Nephron progenitor cell (in vitro differentiated cells): Measurements from ENCODE around the gene MTR.

ENCODE experiments used
- DNase-seq: peaks from one replicate; pipeline ENCODE4 v3.0.0; 2021
- H3K27ac Mint-ChIP-seq: 2 replicates; pipeline ENCODE4 v1.8.0; 2021; ENCODE audit warnings: mild to moderate bottlenecking, moderate library complexity, mixed read lengths
- H3K27me3 Mint-ChIP-seq: 2 replicates; pipeline ENCODE4 v1.8.0; 2021; ENCODE audit warnings: mild to moderate bottlenecking, low read depth, mixed read lengths; ENCODE audit not compliant: poor library complexity
- H3K36me3 Mint-ChIP-seq: 2 replicates; pipeline ENCODE4 v1.8.0; 2021; ENCODE audit warnings: low read depth, mixed read lengths
- H3K4me1 Mint-ChIP-seq: 2 replicates; pipeline ENCODE4 v1.8.0; 2021; ENCODE audit warnings: mixed read lengths
- H3K4me3 Mint-ChIP-seq: 2 replicates; pipeline ENCODE4 v1.8.0; 2021; ENCODE audit warnings: mild to moderate bottlenecking, moderate library complexity, mixed read lengths
- H3K9me3 Mint-ChIP-seq: 2 replicates; pipeline ENCODE4 v1.8.0; 2021; ENCODE audit warnings: mild to moderate bottlenecking, moderate library complexity, mixed read lengths
- TF ChIP-seq, protein P1 (sequence below): fragments of 200-600 bp; sonication (generic); IDR thresholded peaks from 2 replicates; pipeline ENCODE4 v1.5.0; 2021; ENCODE audit warnings: antibody characterized with exemption

The MTR gene

DNA sequence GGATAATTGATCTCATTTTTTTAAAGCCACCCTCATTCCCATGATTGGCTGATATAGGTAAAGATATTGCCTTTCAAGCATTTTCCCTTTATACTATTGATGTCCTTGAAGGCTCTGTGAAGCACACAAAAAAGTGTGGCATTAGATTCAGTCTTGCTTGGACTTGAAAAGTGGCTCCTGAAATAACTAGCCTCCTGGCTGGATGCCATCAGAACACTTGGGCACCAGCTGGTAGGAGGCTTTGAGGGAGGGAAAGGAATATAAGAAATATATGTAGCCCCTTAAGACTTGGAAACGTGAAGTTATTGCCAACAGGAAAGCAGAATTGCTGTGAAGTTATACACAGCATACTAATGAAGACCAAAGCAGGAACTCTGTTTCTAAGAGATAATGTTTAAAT is 14.1 kb downstream of the MTR start:
- Mint-ChIP-seq H3K27ac (peak overlapping the region; percentile 43), H3K4me3 (no peak overlapping the region), H3K9me3 (no peaks in the 10 kb centered on the region), H3K4me1 (no peaks in the 10 kb centered on the region), H3K36me3 (peaks cover 62% of the 10 kb centered on the region), H3K27me3 (no peaks in the 10 kb centered on the region)
- DNase-seq, result no peak
- TF ChIP-seq, protein P1, sequence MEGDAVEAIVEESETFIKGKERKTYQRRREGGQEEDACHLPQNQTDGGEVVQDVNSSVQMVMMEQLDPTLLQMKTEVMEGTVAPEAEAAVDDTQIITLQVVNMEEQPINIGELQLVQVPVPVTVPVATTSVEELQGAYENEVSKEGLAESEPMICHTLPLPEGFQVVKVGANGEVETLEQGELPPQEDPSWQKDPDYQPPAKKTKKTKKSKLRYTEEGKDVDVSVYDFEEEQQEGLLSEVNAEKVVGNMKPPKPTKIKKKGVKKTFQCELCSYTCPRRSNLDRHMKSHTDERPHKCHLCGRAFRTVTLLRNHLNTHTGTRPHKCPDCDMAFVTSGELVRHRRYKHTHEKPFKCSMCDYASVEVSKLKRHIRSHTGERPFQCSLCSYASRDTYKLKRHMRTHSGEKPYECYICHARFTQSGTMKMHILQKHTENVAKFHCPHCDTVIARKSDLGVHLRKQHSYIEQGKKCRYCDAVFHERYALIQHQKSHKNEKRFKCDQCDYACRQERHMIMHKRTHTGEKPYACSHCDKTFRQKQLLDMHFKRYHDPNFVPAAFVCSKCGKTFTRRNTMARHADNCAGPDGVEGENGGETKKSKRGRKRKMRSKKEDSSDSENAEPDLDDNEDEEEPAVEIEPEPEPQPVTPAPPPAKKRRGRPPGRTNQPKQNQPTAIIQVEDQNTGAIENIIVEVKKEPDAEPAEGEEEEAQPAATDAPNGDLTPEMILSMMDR, result no peak

DNA sequence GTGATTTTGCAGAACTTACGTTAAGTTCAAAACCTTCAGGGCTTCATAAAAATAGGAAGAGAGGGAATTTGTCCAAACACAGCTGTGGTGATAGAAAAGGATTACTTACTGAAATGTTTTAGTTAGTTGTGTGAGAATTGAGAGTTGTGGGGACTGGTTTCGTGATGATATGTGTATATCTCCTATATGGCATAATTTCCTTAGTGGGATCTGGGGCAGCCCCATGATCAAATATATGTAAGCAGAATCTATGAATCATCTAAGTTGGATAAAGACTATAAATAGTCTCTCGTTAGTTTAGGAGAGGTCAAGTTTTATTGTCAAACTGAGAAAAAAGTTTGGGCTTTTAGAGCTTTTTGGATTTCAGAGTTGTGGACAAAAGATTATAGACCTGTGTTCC is 14.9 kb downstream of the MTR start:
- Mint-ChIP-seq H3K36me3 (peaks cover 56% of the 10 kb centered on the region), H3K4me3 (no peak overlapping the region), H3K4me1 (no peaks in the 10 kb centered on the region), H3K27ac (no peak overlapping the region), H3K9me3 (no peaks in the 10 kb centered on the region), H3K27me3 (no peaks in the 10 kb centered on the region)
- TF ChIP-seq, protein P1, result no peak
- no peak for DNase-seq

DNA sequence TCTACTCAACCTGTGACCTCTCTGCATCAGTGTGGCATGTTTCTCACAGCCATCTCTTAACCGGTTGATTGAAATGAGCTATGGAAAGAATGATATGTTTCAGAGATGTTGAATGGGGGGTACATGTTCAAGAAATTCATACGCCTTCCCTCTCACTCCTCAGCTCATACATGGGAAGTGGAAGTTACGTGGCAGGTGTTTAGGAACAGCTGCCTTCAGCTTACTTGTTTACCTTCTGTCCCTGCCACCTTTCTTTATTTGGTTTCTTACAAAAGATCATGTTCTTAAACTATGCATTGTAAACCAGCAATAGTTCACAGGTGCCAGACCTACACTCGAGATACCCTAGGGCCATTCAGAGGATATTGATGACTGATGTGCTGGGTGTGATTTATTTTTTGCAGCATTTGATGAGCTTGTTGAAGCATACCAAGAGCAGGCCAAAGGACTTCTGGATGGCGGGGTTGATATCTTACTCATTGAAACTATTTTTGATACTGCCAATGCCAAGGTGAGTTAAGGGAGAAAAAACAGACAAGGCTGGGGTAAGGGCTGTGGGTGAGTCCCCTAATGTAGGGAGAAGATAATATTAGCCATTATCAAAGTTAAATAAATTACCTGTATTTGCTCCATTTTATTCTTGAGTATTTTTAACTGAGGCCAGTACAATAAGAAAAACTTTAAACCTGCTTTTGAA is 17.4 kb downstream of the MTR start:
- H3K27me3 Mint-ChIP-seq, result no peaks in the 10 kb centered on the region
- TF ChIP-seq, protein P1, result no peak
- no peak for DNase-seq
- H3K27ac Mint-ChIP-seq, result no peak overlapping the region
- H3K4me1 Mint-ChIP-seq, result no peaks in the 10 kb centered on the region
- no peaks in the 10 kb centered on the region for H3K9me3 Mint-ChIP-seq
- H3K4me3 Mint-ChIP-seq, result no peak overlapping the region
- H3K36me3 Mint-ChIP-seq, result peaks cover 63% of the 10 kb centered on the region

DNA sequence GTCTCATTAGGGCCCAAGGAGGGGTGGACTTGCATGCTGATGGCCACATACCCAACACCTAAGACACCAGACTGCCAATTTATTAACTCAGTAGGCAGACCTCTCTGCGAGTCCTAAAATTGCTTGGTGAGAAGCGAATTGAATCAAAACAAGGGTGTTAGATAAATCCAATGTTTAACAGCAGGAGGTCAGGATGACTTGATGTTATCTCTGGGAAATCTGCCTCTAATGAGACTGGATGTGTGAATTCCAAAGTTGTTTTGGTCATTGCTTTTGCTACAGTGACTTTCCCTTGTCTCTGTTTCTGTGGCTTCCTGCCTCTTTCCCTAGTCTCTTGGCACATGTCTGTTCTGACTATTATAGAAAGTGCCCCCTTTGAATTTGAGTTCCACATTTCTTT is 20.8 kb downstream of the MTR start:
- no peak overlapping the region for H3K4me3 Mint-ChIP-seq
- no peaks in the 10 kb centered on the region for H3K27me3 Mint-ChIP-seq
- no peaks in the 10 kb centered on the region for H3K4me1 Mint-ChIP-seq
- H3K36me3 Mint-ChIP-seq, result peaks cover 60% of the 10 kb centered on the region
- H3K27ac Mint-ChIP-seq, result no peak overlapping the region
- no peak for DNase-seq
- TF ChIP-seq, protein P1, result no peak
- H3K9me3 Mint-ChIP-seq, result no peaks in the 10 kb centered on the region

DNA sequence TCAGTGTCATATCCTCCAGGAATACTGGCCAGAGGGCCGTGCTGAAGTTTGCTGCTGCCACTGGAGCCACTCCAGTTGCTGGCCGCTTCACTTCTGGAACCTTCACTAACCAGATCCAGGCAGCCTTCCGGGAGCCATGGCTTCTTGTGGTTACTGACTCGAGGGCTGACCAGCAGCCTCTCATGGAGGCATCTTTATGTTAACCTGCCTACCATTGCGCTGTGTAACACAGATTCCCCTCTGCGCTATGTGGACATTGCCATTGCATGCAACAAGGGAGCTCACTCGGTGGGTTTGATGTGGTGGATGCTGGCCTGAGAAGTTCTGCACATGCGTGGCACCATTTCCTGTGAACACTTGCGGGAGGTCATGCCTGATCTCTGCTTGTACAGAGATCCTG is 24.8 kb downstream of the MTR start:
- Mint-ChIP-seq H3K4me1 (no peaks in the 10 kb centered on the region), H3K27me3 (no peaks in the 10 kb centered on the region), H3K9me3 (no peaks in the 10 kb centered on the region), H3K36me3 (peaks cover 62% of the 10 kb centered on the region), H3K27ac (no peak overlapping the region), H3K4me3 (no peak overlapping the region)
- DNase-seq, result no peak
- TF ChIP-seq, protein P1, result no peak

DNA sequence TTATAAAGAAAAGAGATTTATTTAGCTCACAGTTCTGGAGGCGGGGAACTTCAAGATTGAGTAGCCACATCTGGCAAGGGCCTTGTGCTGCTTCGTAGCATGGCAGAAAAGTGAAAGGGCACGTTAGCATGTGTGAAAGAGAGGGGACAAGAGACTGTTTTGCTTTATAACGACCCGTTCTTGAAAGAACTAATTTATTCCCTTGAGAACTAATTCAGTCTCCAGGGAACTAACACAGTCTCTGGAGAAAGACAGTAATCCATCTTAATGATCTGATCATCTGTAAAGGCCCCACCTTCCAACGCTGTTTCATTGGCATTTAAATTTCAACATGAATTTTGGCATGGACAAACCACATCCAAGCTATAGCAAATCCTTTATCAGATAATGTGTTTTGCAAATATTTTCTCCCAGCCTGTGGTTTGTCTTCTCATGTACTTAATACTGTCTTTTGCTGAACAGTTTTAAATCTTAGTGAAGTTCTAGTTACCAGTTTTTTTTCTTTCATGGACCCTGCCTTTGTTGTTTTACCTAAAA is 26.1 kb downstream of the MTR start:
- Mint-ChIP-seq H3K9me3 (no peaks in the 10 kb centered on the region), H3K27ac (no peak overlapping the region), H3K27me3 (no peaks in the 10 kb centered on the region), H3K36me3 (peaks cover 62% of the 10 kb centered on the region), H3K4me1 (no peaks in the 10 kb centered on the region), H3K4me3 (no peak overlapping the region)
- DNase-seq, result no peak
- TF ChIP-seq, protein P1, result no peak
